Activated CD4-positive, alpha-beta T cell treated with anti-CD3 and anti-CD28 coated beads for 24 hours (primary cell): ENCODE data around the gene LCE1C.

ENCODE experiments used
- DNase-seq, 2 donors: peaks; one replicate each; pipeline ENCODE4 v3.0.0-alpha.2; 2020; ENCODE audit warnings: low read depth in 2 of 2

LCE1C gene

DNA sequence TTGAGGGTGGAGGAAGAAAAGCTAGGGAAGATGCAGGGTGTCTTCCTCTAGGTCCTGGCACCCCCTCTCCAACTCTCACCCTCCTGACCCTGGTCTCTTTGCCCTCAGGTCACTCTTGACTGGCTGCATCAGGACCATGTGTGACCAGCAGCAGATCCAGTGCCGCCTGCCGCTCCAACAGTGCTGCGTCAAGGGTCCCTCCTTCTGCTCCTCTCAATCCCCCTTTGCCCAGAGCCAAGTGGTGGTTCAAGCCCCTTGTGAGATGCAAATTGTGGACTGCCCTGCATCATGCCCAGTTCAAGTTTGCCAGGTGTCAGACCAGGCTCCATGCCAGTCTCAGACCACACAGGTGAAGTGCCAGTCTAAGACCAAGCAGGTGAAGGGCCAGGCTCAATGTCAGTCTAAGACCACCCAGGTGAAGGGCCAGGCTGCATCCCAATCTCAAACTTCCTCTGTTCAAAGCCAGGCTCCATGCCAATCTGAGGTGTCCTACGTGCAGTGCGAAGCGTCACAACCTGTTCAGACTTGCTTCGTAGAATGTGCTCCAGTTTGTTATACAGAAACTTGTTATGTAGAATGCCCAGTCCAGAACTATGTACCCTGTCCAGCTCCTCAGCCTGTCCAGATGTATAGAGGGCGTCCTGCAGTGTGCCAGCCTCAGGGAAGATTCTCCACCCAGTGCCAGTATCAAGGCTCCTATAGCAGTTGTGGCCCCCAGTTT is 46.8 kb downstream of the LCE1C start:
- DNase-seq: no peak

DNA sequence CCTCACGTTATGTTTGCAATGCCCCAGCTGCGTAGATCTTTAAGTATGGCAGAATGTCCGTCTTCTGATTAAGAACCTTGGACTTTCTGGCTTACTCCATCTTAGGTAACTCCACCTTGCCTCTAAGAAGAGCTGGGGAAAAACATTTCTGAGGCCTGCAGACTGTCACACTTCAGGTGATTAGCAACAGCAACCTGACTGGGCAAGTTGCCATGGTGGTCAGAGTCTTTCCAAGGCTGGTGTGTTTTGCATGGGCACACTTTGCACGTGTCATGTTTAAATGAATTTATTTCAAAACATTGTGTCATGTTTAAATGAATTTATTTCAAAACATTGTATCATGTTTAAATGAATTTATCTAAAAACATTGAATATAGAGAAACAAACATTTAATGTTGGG is 47.8 kb downstream of the LCE1C start:
- no peak for DNase-seq

DNA sequence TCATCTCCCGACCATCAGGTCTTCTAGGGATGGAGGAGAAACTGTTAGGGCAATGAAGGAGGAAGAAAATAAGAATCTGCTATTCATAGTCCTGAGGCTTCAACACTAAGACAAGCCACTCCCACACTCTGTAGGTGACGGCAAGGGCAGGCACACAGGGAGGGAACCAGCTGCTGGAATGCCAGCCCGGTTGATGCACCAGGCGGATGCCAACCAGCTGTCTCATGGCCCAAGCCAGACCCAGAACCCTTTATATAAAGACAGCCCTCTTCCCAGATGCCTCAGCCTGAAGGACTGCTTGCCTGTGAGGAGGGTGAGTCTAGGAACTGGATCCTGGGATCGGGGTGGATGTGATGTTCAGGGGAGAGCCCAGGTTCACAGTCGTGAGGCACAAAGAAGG is 48.7 kb downstream of the LCE1C start, which contains the start of gene KPRP:
TSS of gene KPRP (plus strand) at position 279 of the 400 bp plus-strand sequence. CDS start 1,564 bp downstream, outside the sequence.
- DNase-seq: no peak

DNA sequence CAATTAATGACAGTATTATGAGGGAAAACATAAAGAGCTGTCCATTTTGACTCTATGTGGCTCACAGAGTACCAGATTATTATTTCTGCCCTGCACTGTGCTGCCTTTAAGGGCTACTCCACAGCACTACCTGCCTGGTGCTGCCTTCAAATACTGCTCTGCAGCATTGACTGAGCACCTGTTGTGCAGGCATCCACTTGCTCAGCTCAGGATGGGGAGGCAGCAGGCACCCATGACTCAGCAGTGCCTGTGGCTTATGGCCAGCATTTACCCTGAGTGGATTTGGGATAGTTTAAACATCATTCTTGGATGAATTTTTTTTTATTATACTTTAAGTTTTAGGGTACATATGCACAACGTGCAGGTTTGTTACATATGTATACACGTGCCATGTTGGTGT is 49.6 kb downstream of the LCE1C start:
- DNase-seq: no peak
